HEK293T (cell line): ENCODE data around the gene TRIM59.

Source experiments
- CTCF ChIA-PET: fragments of 350-600 bp; formaldehyde crosslinking; extraction: SDS; loops from one replicate; lab custom pipeline; 2021; ENCODE audit warnings: antibody characterized with exemption, inconsistent platforms; lab: Yijun Ruan, JAX
- POLR2A ChIA-PET: fragments of 350-600 bp; formaldehyde crosslinking; extraction: SDS; loops from one replicate; lab custom pipeline; 2020; ENCODE audit warnings: antibody characterized with exemption, inconsistent platforms; lab: Yijun Ruan, JAX
- DNase-seq: peaks from one replicate; pipeline ENCODE4 v3.0.0; 2012; ENCODE audit warnings: mixed read lengths; ENCODE audit errors: extremely low spot score
- ARNT ChIP-seq: fragments of 450-650 bp; IDR thresholded peaks from 2 replicates; pipeline ENCODE4 v1.6.1; 2017; ENCODE audit warnings: mild to moderate bottlenecking
- BHLHE40 ChIP-seq: fragments of 450-650 bp; IDR thresholded peaks from 2 replicates; pipeline ENCODE4 v1.6.1; 2016; ENCODE audit warnings: mild to moderate bottlenecking, moderate library complexity, borderline replicate concordance
- CTBP1 ChIP-seq: fragments of 450-650 bp; IDR thresholded peaks from 2 replicates; pipeline ENCODE4 v1.6.1; 2016; ENCODE audit warnings: borderline replicate concordance
- ELF4 ChIP-seq: fragments of 450-650 bp; IDR thresholded peaks from 2 replicates; pipeline ENCODE4 v1.6.1; 2017; ENCODE audit warnings: antibody characterized with exemption
- FOXA1 ChIP-seq: fragments of 450-650 bp; IDR thresholded peaks from 2 replicates; pipeline ENCODE4 v1.6.1; 2016; ENCODE audit warnings: mild to moderate bottlenecking
- FOXK2 ChIP-seq: fragments of 450-650 bp; IDR thresholded peaks from 2 replicates; pipeline ENCODE4 v1.6.1; 2016; ENCODE audit warnings: mild to moderate bottlenecking
- FOXM1 ChIP-seq: fragments of 450-650 bp; IDR thresholded peaks from 2 replicates; pipeline ENCODE4 v1.6.1; 2017; ENCODE audit warnings: mild to moderate bottlenecking, borderline replicate concordance
- HDGF ChIP-seq: fragments of 450-650 bp; IDR thresholded peaks from 2 replicates; pipeline ENCODE4 v1.6.1; 2017; ENCODE audit warnings: antibody characterized with exemption, borderline replicate concordance
- L3MBTL2 ChIP-seq: fragments of 450-650 bp; conservative IDR thresholded peaks from 2 replicates; pipeline ENCODE4 v1.6.1; 2016; ENCODE audit warnings: mild to moderate bottlenecking
- LEF1 ChIP-seq: fragments of 450-650 bp; IDR thresholded peaks from 2 replicates; pipeline ENCODE4 v1.6.1; 2017; ENCODE audit warnings: mild to moderate bottlenecking, borderline replicate concordance
- NFRKB ChIP-seq: fragments of 450-650 bp; IDR thresholded peaks from 2 replicates; pipeline ENCODE4 v1.6.1; 2016; ENCODE audit warnings: mild to moderate bottlenecking, moderate library complexity
- SP1 ChIP-seq: fragments of 450-650 bp; IDR thresholded peaks from 2 replicates; pipeline ENCODE4 v1.6.1; 2017
- SUZ12 ChIP-seq: fragments of 450-650 bp; IDR thresholded peaks from 2 replicates; pipeline ENCODE4 v1.6.1; 2016; ENCODE audit warnings: mild to moderate bottlenecking
- TARDBP ChIP-seq: fragments of 450-650 bp; IDR thresholded peaks from 2 replicates; pipeline ENCODE4 v1.6.1; 2016
- ZNF384 ChIP-seq: fragments of 450-650 bp; IDR thresholded peaks from 2 replicates; pipeline ENCODE4 v1.6.1; 2016
- TF ChIP-seq, protein P1 (sequence below): fragments of 450-650 bp; IDR thresholded peaks from 2 replicates; pipeline ENCODE4 v1.6.1; 2016

Gene TRIM59

DNA sequence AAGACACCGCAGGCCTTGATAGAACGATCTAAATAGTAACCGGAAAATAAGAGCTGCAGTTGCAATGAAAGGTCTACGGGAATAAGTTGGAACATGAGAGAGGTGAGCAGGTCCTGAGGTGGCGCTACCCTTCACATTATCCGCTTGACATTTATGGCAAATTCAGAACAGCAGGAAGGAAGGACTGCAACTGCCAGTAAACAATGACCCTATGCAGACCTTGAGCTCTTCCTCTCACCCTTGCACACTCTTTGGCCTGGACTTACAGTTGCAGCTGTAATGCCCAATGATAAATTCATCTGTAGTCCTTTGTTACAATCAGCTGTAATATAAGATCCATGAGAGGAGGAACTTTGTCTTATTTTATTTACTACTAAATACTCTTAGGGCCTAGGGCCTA is 32.3 kb upstream of the TRIM59 start:
- no peak for DNase-seq
- TF ChIP-seq BHLHE40 (no peak), ARNT (no peak), LEF1 (no peak), HDGF (no peak), SUZ12 (no peak), FOXK2 (no peak), SP1 (no peak), CTBP1 (no peak), L3MBTL2 (no peak), FOXA1 (no peak), NFRKB (no peak), FOXM1 (no peak), ELF4 (no peak)
- CTCF ChIA-PET: interaction anchor here (0.6 to 1.5 kb wide), 2 partner anchors 32 to 42 kb away, joined by 3 read pairs; no protein-coding TSS in a partner anchor
- POLR2A ChIA-PET: no interaction called here

DNA sequence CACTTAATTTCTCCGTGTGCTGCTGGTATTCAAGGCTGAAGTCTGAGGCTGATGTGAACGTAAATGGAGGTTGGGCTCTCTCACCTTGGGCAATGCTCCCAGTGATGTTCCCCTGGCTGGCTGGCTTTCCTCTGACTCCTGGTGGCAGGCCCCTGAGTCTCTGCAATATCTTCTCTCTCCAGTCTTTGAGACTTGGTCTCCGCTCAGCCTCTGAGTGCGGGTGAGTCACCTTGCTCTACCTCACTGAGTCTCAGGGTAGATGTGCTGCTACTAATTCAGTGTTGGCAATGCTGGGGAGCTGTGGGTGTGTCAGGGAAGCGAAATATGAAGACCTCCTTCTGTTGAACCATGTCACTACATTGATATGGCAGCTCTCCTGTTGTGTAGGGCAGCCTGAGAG is 31.3 kb upstream of the TRIM59 start:
- CTCF ChIA-PET: no interaction called here
- DNase-seq: no peak
- POLR2A ChIA-PET: no interaction called here
- TF ChIP-seq, protein P1, sequence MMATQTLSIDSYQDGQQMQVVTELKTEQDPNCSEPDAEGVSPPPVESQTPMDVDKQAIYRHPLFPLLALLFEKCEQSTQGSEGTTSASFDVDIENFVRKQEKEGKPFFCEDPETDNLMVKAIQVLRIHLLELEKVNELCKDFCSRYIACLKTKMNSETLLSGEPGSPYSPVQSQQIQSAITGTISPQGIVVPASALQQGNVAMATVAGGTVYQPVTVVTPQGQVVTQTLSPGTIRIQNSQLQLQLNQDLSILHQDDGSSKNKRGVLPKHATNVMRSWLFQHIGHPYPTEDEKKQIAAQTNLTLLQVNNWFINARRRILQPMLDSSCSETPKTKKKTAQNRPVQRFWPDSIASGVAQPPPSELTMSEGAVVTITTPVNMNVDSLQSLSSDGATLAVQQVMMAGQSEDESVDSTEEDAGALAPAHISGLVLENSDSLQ: no peak
- TF ChIP-seq ELF4 (no peak), SP1 (no peak), CTBP1 (no peak), NFRKB (no peak), ARNT (no peak), FOXM1 (no peak), BHLHE40 (no peak), LEF1 (no peak), HDGF (no peak), ZNF384 (no peak), L3MBTL2 (no peak), FOXA1 (no peak)

DNA sequence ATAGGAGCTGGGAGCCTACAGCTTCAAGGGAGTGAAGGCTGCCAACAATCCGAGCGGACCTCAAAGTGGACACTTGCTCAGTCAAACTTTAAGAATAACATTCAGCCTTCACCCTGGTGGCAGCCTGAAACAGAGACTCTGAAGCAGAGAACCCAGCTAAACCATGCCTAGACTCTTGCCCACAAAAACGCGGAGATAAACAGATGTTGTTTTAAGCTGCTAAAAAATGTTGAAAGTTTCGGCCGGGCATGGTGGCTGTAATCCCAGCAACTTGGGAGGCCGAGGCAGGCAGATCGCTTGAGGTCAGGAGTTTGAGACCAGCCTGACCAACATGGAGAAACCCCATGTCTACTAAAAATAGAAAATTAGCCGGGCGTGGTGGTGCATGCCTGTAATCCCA is 29.8 kb upstream of the TRIM59 start:
- DNase-seq: no peak
- ChIA-PET CTCF (no interaction called here), POLR2A (no interaction called here)
- TF ChIP-seq NFRKB: no peak
- TF ChIP-seq ZNF384: no peak
- no peak for TF ChIP-seq TARDBP
- TF ChIP-seq FOXA1: no peak
- no peak for TF ChIP-seq HDGF
- TF ChIP-seq, protein P1: no peak
- no peak for TF ChIP-seq CTBP1
- TF ChIP-seq ARNT: no peak
- no peak for TF ChIP-seq ELF4
- no peak for TF ChIP-seq SUZ12
- no peak for TF ChIP-seq L3MBTL2
- TF ChIP-seq SP1: no peak
- TF ChIP-seq LEF1: no peak
- TF ChIP-seq FOXK2: no peak

DNA sequence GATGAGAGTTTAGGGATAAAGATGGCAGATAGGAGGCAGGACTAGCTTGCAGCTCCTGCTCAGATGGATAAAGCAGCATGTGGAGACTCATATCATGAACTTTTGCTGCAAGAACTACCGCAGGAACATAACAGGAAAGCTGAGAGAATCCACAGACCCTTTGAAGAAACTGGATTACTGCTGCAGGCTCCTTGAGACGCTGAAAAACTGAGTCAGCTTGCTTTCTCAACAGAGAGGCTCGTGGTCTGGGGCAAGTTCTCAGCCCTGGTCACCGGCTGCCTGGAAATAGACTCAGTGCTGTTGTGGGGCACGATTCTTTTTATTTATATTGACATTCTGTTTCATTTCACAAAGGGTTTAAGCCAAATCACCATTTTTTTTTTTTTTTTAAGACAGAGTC is 28.8 kb upstream of the TRIM59 start:
- TF ChIP-seq SUZ12 (no peak), TARDBP (no peak), CTBP1 (no peak)
- no peak for DNase-seq
- ChIA-PET POLR2A (no interaction called here), CTCF (no interaction called here)

DNA sequence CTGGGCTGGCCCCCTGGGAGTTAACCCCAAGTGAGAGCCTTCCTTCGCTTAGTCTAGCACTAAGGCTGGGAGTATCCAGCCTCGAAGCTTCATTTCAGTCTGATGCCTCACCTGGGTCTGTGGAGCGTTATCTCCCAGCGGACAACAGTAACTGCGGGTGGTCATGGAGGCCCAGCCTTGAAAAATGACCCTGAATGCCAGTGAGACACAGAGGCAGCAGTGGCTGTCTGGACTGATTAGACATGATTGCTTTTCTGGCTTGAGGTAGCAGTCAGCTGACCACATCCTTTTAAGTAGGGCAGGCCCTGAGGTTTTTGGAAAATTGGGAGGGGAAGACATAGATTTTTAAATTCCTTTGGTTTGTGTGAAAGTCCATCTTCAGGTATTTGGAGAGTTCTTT is 28.2 kb upstream of the TRIM59 start:
- DNase-seq: no peak
- no peak for TF ChIP-seq FOXK2
- no peak for TF ChIP-seq ZNF384
- TF ChIP-seq L3MBTL2: no peak
- no peak for TF ChIP-seq TARDBP
- TF ChIP-seq HDGF: no peak
- TF ChIP-seq SP1: no peak
- TF ChIP-seq LEF1: no peak
- TF ChIP-seq SUZ12: no peak
- no peak for TF ChIP-seq FOXM1
- no peak for TF ChIP-seq BHLHE40
- TF ChIP-seq, protein P1: no peak
- TF ChIP-seq NFRKB: no peak
- no peak for TF ChIP-seq CTBP1
- ChIA-PET CTCF (no interaction called here), POLR2A (no interaction called here)

DNA sequence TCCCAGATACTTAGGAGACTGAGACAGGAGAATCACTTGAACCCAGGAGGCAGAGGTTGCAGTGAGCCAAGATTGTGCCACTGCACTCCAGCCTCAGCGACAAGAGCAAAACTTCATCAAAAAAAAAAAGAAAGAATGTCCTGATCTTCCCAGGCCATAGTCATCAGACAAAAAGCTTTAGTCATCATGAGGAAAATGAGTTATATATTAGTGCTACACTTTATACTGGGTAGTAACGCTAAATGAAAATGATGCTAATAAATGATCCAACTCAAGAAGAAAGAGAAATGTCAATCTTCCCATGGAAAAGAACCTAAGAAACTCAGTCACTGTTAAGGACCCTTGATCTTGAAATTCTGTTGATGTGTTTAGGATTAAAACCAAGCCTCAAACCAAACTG is 26.3 kb upstream of the TRIM59 start:
- TF ChIP-seq SP1 (no peak), CTBP1 (no peak), FOXK2 (no peak), HDGF (no peak), ARNT (no peak), ZNF384 (no peak), NFRKB (no peak), FOXA1 (no peak), FOXM1 (no peak), ELF4 (no peak), TARDBP (no peak), SUZ12 (no peak), LEF1 (no peak), BHLHE40 (no peak), L3MBTL2 (no peak)
- TF ChIP-seq, protein P1: no peak
- DNase-seq: no peak
- CTCF ChIA-PET: no interaction called here
- POLR2A ChIA-PET: interaction anchor here (1.0 kb wide), 1 partner anchor 26 kb away, joined by 3 read pairs; the partner anchor contains the start of gene TRIM59
